AG10803 (cell line): ENCODE results near the gene ZFP69B.

Source experiments
- DNase-seq: peaks from one replicate; pipeline ENCODE4 v3.0.0; 2010; ENCODE audit warnings: low read depth
- H3K4me3 ChIP-seq: 2 replicates; pipeline ENCODE4 v1.5.1; 2011; ENCODE audit warnings: mild to moderate bottlenecking, low read length, control low read depth
- CTCF ChIP-seq: conservative IDR thresholded peaks from 2 replicates; pipeline ENCODE4 v1.5.1; 2011; ENCODE audit warnings: mild to moderate bottlenecking, low read length, control low read depth, inconsistent platforms

The ZFP69B gene

GRCh38 chr1:40462956-40463590 is 12.8 kb downstream of the ZFP69B start:
- no peak for TF ChIP-seq CTCF
- no peak overlapping the region for H3K4me3 ChIP-seq
- DNase-seq: no peak

- no peak overlapping the region for H3K4me3 ChIP-seq
- DNase-seq: no peak
- no peak for TF ChIP-seq CTCF
Observed at GRCh38 chr1:40469327-40469726, 19.1 kb downstream of the ZFP69B start.

GRCh38 chr1:40475268-40475667 is 25.0 kb downstream of the ZFP69B start:
- H3K4me3 ChIP-seq: no peak overlapping the region
- no peak for TF ChIP-seq CTCF
- no peak for DNase-seq

GRCh38 chr1:40476924-40477677 is 26.8 kb downstream of the ZFP69B start, which contains the start of gene ZFP69:
ZFP69 (plus strand) TSS chr1:40477290; CDS start chr1:40479362, 2,072 bp downstream.
- no peak for TF ChIP-seq CTCF
- DNase-seq: peak; percentile 58
- H3K4me3 ChIP-seq: peak within 1 kb of the TSS; percentile 77

- TF ChIP-seq CTCF: no peak
- peak overlapping the region; percentile 77 for H3K4me3 ChIP-seq
- no peak for DNase-seq
Observed at GRCh38 chr1:40477678-40478053, 27.4 kb downstream of the ZFP69B start.

GRCh38 chr1:40478276-40478675 is 28.0 kb downstream of the ZFP69B start:
- DNase-seq: peak; percentile 27
- peak overlapping the region; percentile 77 for H3K4me3 ChIP-seq
- TF ChIP-seq CTCF: no peak

- TF ChIP-seq CTCF: no peak
- DNase-seq: no peak
- H3K4me3 ChIP-seq: no peak overlapping the region
Observed at GRCh38 chr1:40479156-40479555, 28.9 kb downstream of the ZFP69B start.
